Fibroblast of lung (primary cell): ENCODE measurements around the gene TRIM51G. TPM values are rescaled to one million over a fixed set of nuclear protein-coding genes. Genes with fewer than 3 reads are reported as not detected.
"Not testable (repeated sequence)": the region's sequence is repeated elsewhere in the genome, so short reads cannot be mapped to it uniquely, and the experiment has no call there.

Source experiments
- DNase-seq, 2 donors: peaks; one replicate each; pipeline versions ENCODE4 v3.0.0 to v3.0.0-alpha.2; 2010; ENCODE audit warnings: low read depth in 2 of 2
- H2AFZ ChIP-seq: 2 replicates; pipeline ENCODE4 v1.5.1; 2012; ENCODE audit warnings: low read length, control low read depth, inconsistent platforms
- H3K27ac ChIP-seq: 2 replicates; pipeline ENCODE4 v1.5.1; 2011; ENCODE audit warnings: low read length, control low read depth; ENCODE audit not compliant: insufficient read depth
- H3K27me3 ChIP-seq: 2 replicates; pipeline ENCODE4 v1.5.1; 2011; ENCODE audit warnings: mild to moderate bottlenecking, low read length; ENCODE audit not compliant: control insufficient read depth, insufficient read depth
- H3K36me3 ChIP-seq: 2 replicates; pipeline ENCODE4 v1.5.1; 2011; ENCODE audit warnings: low read length; ENCODE audit not compliant: control insufficient read depth, insufficient read depth
- H3K4me1 ChIP-seq: 2 replicates; pipeline ENCODE4 v1.5.1; 2011; ENCODE audit warnings: low read length; ENCODE audit not compliant: control insufficient read depth, insufficient read depth; ENCODE audit errors: extremely low read depth
- H3K4me2 ChIP-seq: 2 replicates; pipeline ENCODE4 v1.5.1; 2011; ENCODE audit warnings: low read length, control low read depth; ENCODE audit not compliant: insufficient read depth; ENCODE audit errors: extremely low read depth
- H3K4me3 ChIP-seq, 4 experiments: fragments of 200-600 bp in 1 of 4; sonication (generic) in 1 of 4; replicated peaks in 1 of 4; 2 replicates each; pipeline ENCODE4 v1.5.1; 2011 to 2016; ENCODE audit warnings: low read length in 4 of 4, low read depth in 3 of 4, mild to moderate bottlenecking in 3 of 4, control low read depth in 2 of 4, inconsistent platforms in 1 of 4, mixed read lengths in 1 of 4; ENCODE audit not compliant: insufficient read depth in 1 of 4; ENCODE audit errors: control extremely low read depth in 1 of 4
- H3K79me2 ChIP-seq: 2 replicates; pipeline ENCODE4 v1.5.1; 2012; ENCODE audit warnings: mild to moderate bottlenecking, low read length, inconsistent platforms; ENCODE audit not compliant: control insufficient read depth, insufficient read depth
- H3K9ac ChIP-seq: 2 replicates; pipeline ENCODE4 v1.5.1; 2011; ENCODE audit warnings: mild to moderate bottlenecking, low read length, control low read depth; ENCODE audit not compliant: insufficient read depth
- H3K9me3 ChIP-seq: 2 replicates; pipeline ENCODE4 v1.5.1; 2012; ENCODE audit warnings: low read depth, low read length; ENCODE audit not compliant: control insufficient read depth, insufficient read depth
- H4K20me1 ChIP-seq: 2 replicates; pipeline ENCODE4 v1.5.1; 2011; ENCODE audit warnings: low read length; ENCODE audit not compliant: control insufficient read depth, insufficient read depth; ENCODE audit errors: extremely low read depth
- polyA minus RNA-seq: library from RNA; depleted of rRNA, polyadenylated mRNA; stranded (reverse); fragments of >200 nt; gene quantifications from 2 replicates; pipeline ENCODE4 v1.2.3, GENCODE V29; 2011; ENCODE audit warnings: low replicate concordance
- polyA plus RNA-seq, 2 donors: library from polyadenylated mRNA; depleted of rRNA in 1 of 2; stranded (reverse) in 1 of 2; unstranded in 1 of 2; fragments of >200 nt; gene quantifications; 2 replicates each; pipeline ENCODE4 v1.2.1, GENCODE V29; 2011 to 2012; ENCODE audit warnings: missing spikeins in 1 of 2
- total RNA-seq: library from RNA; depleted of rRNA; stranded (reverse); fragments of >200 nt; gene quantifications from 2 replicates; pipeline ENCODE4 v1.2.1, GENCODE V29; 2014

Gene TRIM51G
- not detected in 2 replicates for total RNA-seq
- not detected in 2 replicates for polyA plus RNA-seq
- not detected in 2 replicates for polyA plus RNA-seq (2012)
- not detected in 2 replicates for polyA minus RNA-seq

- H3K27me3 ChIP-seq, H3K27ac ChIP-seq, H4K20me1 ChIP-seq, H3K9ac ChIP-seq, H3K4me3 ChIP-seq, H3K4me2 ChIP-seq, DNase-seq, H3K9me3 ChIP-seq, H2AFZ ChIP-seq, H3K79me2 ChIP-seq, H3K4me1 ChIP-seq, H3K36me3 ChIP-seq: not testable (repeated sequence)
Measured at GRCh38 chr11:48983785-48984184, at the start of gene TRIM51G. Gene TRIM51G (minus strand): TSS chr11:48983885. CDS start chr11:48981695, 2,190 bp downstream.

GRCh38 chr11:49028523-49028922 lies 44.8 kb upstream of the TRIM51G start, which contains the start of gene TRIM49B:
Gene TRIM49B (plus strand): TSS chr11:49028823. CDS start chr11:49031600, 2,777 bp downstream.
- H3K4me3 ChIP-seq, H3K79me2 ChIP-seq, H3K27me3 ChIP-seq, H3K4me2 ChIP-seq, H3K9me3 ChIP-seq, H2AFZ ChIP-seq, H3K4me1 ChIP-seq, H4K20me1 ChIP-seq, H3K27ac ChIP-seq, DNase-seq, H3K36me3 ChIP-seq, H3K9ac ChIP-seq: not testable (repeated sequence)

GRCh38 chr11:48968592-48968991 lies 15.1 kb downstream of the TRIM51G start:
- H3K4me1 ChIP-seq, H3K27ac ChIP-seq, H3K4me3 ChIP-seq, H3K9ac ChIP-seq, H3K79me2 ChIP-seq, H3K4me2 ChIP-seq, DNase-seq, H2AFZ ChIP-seq, H3K36me3 ChIP-seq, H3K27me3 ChIP-seq, H4K20me1 ChIP-seq, H3K9me3 ChIP-seq: not testable (repeated sequence)

GRCh38 chr11:48955315-48956049 lies 28.2 kb downstream of the TRIM51G start:
- DNase-seq = not testable (repeated sequence)

GRCh38 chr11:48945796-48946195 lies 37.9 kb downstream of the TRIM51G start:
- H3K27me3 ChIP-seq, DNase-seq, H3K9me3 ChIP-seq, H3K4me2 ChIP-seq, H4K20me1 ChIP-seq, H3K36me3 ChIP-seq, H2AFZ ChIP-seq, H3K79me2 ChIP-seq, H3K9ac ChIP-seq, H3K27ac ChIP-seq, H3K4me1 ChIP-seq, H3K4me3 ChIP-seq: not testable (repeated sequence)

More at GRCh38 chr11:48955315-48956049, 28.2 kb downstream of the TRIM51G start:
- not testable (repeated sequence) for H3K36me3 ChIP-seq, H3K9me3 ChIP-seq, H3K4me1 ChIP-seq, H3K79me2 ChIP-seq, H3K9ac ChIP-seq, H3K4me3 ChIP-seq, H3K27me3 ChIP-seq, H2AFZ ChIP-seq, H3K27ac ChIP-seq, H4K20me1 ChIP-seq, H3K4me2 ChIP-seq

Other genes starting within 250 kb of the TRIM51G start
- gene TRIM49B, start 44.9 kb upstream of the TRIM51G start, total RNA-seq = not detected in 2 replicates
- gene TRIM49B, start 44.9 kb upstream of the TRIM51G start, polyA plus RNA-seq = not detected in 2 replicates
- gene TRIM64C, start 75.2 kb upstream of the TRIM51G start, total RNA-seq = not detected in 2 replicates
- not detected in 2 replicates for gene TRIM64C, start 75.2 kb upstream of the TRIM51G start, polyA plus RNA-seq
- gene FOLH1, start 224.7 kb upstream of the TRIM51G start, total RNA-seq = 0.51 and 1.2 TPM in 2 replicates
- 0.27 TPM in 1 of 2 replicates, not detected in the other for gene FOLH1, start 224.7 kb upstream of the TRIM51G start, polyA plus RNA-seq